Naive thymus-derived CD8-positive, alpha-beta T cell (primary cell): ENCODE measurements around the gene KRT82. TPM values are rescaled to one million over a fixed set of nuclear protein-coding genes. Genes with fewer than 3 reads are reported as not detected.

Experiments used
- ATAC-seq, 2 donors: fragments of 150-1000 bp; cut with Tn5 transposase in 1 of 2; sonication (Bioruptor Pico), chemical (Tn5 transposase) in 1 of 2; 1 replicate in 1 of 2; 2 replicates in 1 of 2; pipeline ENCODE4 v1.10.0; 2021; ENCODE audit warnings: mild to moderate bottlenecking in 2 of 2, moderate library complexity in 2 of 2
- POLR2A ChIA-PET: fragments of 350-600 bp; sonication (Branson Sonifier 250); formaldehyde crosslinking; loops from one replicate; lab custom pipeline; 2021; ENCODE audit warnings: antibody characterized with exemption; lab: Charles Lee
- DNase-seq, 10 donors: peaks; one replicate each; pipeline versions ENCODE4 v3.0.0 to v3.0.0-alpha.2; 2020 to 2022
- H3K27ac Mint-ChIP-seq, 10 donors: one replicate each; pipeline ENCODE4 v1.8.0; 2020 to 2022; ENCODE audit warnings: mild to moderate bottlenecking in 10 of 10, mixed read lengths in 10 of 10, moderate library complexity in 4 of 10, inconsistent platforms in 1 of 10
- H3K27me3 Mint-ChIP-seq, 5 donors: one replicate each; pipeline ENCODE4 v1.8.0; 2021 to 2022; ENCODE audit warnings: mixed read lengths in 5 of 5
- H3K36me3 Mint-ChIP-seq, 3 donors: one replicate each; pipeline ENCODE4 v1.8.0; 2020 to 2022; ENCODE audit warnings: mixed read lengths in 3 of 3, mild to moderate bottlenecking in 2 of 3, inconsistent platforms in 1 of 3
- H3K4me1 Mint-ChIP-seq, 4 donors: one replicate each; pipeline ENCODE4 v1.8.0; 2021 to 2022; ENCODE audit warnings: mixed read lengths in 4 of 4
- H3K4me3 Mint-ChIP-seq, 10 donors: one replicate each; pipeline ENCODE4 v1.8.0; 2020 to 2022; ENCODE audit warnings: mild to moderate bottlenecking in 10 of 10, mixed read lengths in 10 of 10, moderate library complexity in 6 of 10, inconsistent platforms in 1 of 10
- H3K9me3 Mint-ChIP-seq, 9 donors: one replicate each; pipeline ENCODE4 v1.8.0; 2020 to 2022; ENCODE audit warnings: mixed read lengths in 9 of 9, mild to moderate bottlenecking in 3 of 9, inconsistent platforms in 1 of 9, moderate library complexity in 1 of 9
- polyA plus RNA-seq, 3 donors: library from polyadenylated mRNA; unstranded; fragments of 300-500 nt; fragmentation: Illumina TruSeq; gene quantifications; one replicate each; pipeline ENCODE4 v1.2.3, GENCODE V29; 2021
- total RNA-seq, 8 experiments: library from RNA in 2 of 8; stranded (reverse) in 2 of 8; gene quantifications; one replicate each; pipeline ENCODE4 v1.2.3 and lab custom pipeline; 2021 to 2026

Gene KRT82
- total and polyA plus RNA-seq, 5 experiments from 2014 or later = not detected

DNA sequence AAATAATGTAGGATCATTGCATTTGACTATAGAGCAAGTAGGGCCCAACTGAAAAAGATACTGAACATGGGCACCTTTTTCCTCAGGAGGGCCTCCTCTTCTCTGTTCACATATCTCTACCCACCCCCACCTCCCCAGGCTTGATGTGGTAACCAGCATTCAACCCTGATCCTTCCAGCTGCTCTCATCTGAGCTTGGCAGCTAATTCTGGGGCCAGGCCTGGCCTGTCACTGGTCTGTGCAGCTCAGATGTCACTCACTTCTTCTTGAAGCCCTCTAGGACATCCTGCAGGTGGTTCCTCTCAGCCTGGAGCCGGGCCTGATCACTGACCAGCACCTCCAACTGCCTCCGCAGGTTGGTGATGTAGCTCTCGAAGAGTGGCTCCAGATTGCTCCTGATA lies 22.8 kb downstream of the KRT82 start:
- H3K4me3 Mint-ChIP-seq = peak overlapping the region in 5 of 10 donors; percentile 5 to 50 (median 28)

DNA sequence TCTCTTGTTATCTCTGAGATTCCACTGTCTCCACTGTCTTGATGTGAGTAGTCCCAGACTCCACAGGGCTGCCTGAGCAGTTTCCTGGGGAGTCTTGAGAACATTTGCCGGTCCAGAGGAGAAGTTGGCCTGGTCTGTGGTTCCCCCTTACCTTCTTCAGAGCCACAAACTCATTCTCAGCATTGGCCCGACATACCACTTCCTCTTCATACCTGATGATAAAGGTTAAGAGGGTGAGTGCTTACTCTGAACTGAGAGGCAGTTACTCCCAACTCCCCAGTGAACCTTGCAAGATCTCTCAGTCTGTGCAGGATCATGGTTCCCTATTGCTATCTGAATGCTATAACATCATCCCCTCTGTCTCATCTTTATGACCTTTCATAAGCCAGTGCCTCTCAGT lies 23.3 kb downstream of the KRT82 start:
- Mint-ChIP-seq H3K36me3 (no peaks in the 10 kb centered on the region), H3K27me3 (peaks cover 0 to 7% (median 2%) of the 10 kb centered on the region in 5 donors), H3K4me3 (peak overlapping the region in 7 of 10 donors; percentile 5 to 50 (median 22)), H3K27ac (peak overlapping the region in 4 of 10 donors; percentile 13 to 79 (median 24)), H3K9me3 (no peaks in the 10 kb centered on the region), H3K4me1 (peaks cover 12 to 22% (median 17%) of the 10 kb centered on the region in 4 donors)
- peak; percentile 67 to 84 for ATAC-seq
- DNase-seq = peak in 2 of 10 donors; percentile 26 to 28
- POLR2A ChIA-PET = no interaction called here

More for the DNA sequence above, 22.8 kb downstream of the KRT82 start:
- ATAC-seq = peak; percentile 23 to 28
- no peaks in the 10 kb centered on the region for H3K36me3 Mint-ChIP-seq
- POLR2A ChIA-PET = interaction anchor here (0.8 kb wide), 1 partner anchor 9 kb away, joined by 4 read pairs; no protein-coding TSS in a partner anchor
- DNase-seq = no peak
- peaks cover 12 to 22% (median 17%) of the 10 kb centered on the region in 4 donors for H3K4me1 Mint-ChIP-seq
- peak overlapping the region in 1 of 10 donors; percentile 79 for H3K27ac Mint-ChIP-seq
- H3K27me3 Mint-ChIP-seq = peaks cover 0 to 7% (median 2%) of the 10 kb centered on the region in 5 donors
- no peaks in the 10 kb centered on the region for H3K9me3 Mint-ChIP-seq

DNA sequence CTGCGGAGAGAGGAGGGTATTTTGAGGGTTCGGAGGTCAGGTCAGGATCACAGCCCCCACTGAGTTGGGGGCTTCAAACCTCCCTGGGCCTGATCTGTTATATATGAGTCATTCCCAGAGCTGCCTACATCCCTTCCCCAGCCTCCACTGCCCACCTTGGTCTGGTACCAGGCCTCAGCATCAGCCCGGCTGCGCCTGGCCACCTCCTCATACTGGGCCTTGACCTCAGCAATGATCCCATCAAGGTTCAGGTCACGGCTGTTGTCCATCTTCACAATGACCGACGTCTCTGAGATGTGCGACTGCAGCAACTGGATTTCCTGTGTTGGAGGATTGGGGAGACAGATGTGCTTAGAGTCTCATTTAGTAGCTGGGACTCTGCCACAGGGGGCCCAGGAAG lies 24.9 kb downstream of the KRT82 start:
- Mint-ChIP-seq H3K27me3 (peaks cover 4 to 17% (median 11%) of the 10 kb centered on the region in 5 donors), H3K36me3 (no peaks in the 10 kb centered on the region), H3K4me1 (peaks cover 12 to 22% (median 17%) of the 10 kb centered on the region in 4 donors), H3K27ac (peak overlapping the region in 2 of 10 donors; percentile 32 to 74), H3K9me3 (no peaks in the 10 kb centered on the region), H3K4me3 (no peak overlapping the region)
- ATAC-seq = no peak
- no peak for DNase-seq
- POLR2A ChIA-PET = no interaction called here

DNA sequence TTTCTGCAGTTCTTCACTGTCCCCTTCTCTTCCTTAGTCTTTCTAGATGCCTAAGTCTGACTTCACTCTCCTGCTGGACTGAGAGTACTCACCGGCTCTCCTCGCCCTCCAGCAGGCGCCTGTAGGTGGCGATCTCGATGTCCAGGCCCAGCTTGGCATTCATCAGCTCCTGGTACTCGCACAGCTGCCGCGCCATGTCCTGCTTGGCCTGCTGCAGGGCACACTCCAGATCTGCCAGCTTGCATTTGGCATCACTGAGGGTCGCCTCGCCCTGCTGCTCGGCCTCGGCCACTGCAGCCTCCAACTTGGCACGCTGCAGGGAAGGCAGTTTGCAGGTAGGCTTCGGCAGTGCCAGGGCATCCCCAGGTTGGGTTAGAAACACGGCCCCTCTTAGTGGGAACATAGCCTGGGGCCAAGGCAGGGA lies 25.9 kb downstream of the KRT82 start:
- Mint-ChIP-seq H3K27ac (no peak overlapping the region), H3K4me3 (no peak overlapping the region), H3K36me3 (no peaks in the 10 kb centered on the region), H3K27me3 (peaks cover 4 to 18% (median 11%) of the 10 kb centered on the region in 5 donors), H3K4me1 (peaks cover 12 to 22% (median 17%) of the 10 kb centered on the region in 4 donors), H3K9me3 (no peaks in the 10 kb centered on the region)
- no peak for DNase-seq
- POLR2A ChIA-PET = no interaction called here
- ATAC-seq = no peak

DNA sequence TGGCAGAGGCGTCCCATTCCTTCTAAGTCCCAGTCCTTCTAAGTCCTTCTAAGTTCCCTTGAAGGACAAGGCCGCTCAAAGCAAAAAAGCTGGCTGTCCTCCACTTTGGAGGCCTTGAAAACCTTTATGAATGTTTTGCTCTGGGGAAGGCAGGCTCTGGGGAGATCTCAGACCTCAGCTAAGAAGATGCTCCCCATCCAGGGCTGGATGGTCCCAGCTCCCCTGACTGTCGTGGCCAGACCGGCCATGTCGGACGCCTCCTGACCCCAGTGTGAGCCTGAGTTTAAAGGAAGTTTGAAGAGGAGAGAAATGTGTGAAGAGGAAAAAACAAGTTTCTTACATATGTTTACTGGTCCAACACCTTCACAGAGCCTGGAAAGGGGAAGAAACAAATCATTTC lies 26.6 kb downstream of the KRT82 start:
- POLR2A ChIA-PET = no interaction called here
- H3K36me3 Mint-ChIP-seq = no peaks in the 10 kb centered on the region
- peaks cover 4 to 18% (median 11%) of the 10 kb centered on the region in 5 donors for H3K27me3 Mint-ChIP-seq
- H3K4me3 Mint-ChIP-seq = no peak overlapping the region
- H3K27ac Mint-ChIP-seq = no peak overlapping the region
- H3K9me3 Mint-ChIP-seq = no peaks in the 10 kb centered on the region
- peaks cover 12 to 22% (median 17%) of the 10 kb centered on the region in 4 donors for H3K4me1 Mint-ChIP-seq
- ATAC-seq (no peak), DNase-seq (no peak)

DNA sequence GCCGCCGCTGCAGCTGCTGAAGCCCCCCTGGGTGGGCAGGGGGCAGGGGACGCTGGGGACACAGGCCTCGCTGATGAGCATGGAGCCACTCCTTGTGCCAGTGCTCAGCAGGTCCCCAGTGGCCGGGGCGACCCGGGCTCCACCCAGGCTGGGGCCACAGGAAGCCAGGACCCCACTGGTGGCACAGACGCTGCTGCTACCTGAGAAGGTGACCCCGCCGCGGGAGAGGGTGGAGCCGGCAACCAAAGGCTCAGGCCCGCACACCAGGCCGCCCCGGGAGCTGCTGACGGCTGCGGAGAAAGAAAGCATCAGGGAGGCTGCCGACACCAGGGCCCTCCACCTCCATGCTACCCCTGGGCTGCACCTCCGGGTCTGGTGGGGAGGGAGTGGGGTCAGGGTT lies 28.0 kb downstream of the KRT82 start:
- no peaks in the 10 kb centered on the region for H3K36me3 Mint-ChIP-seq
- H3K27ac Mint-ChIP-seq = no peak overlapping the region
- no peak overlapping the region for H3K4me3 Mint-ChIP-seq
- peaks cover 8 to 15% (median 10%) of the 10 kb centered on the region in 4 donors for H3K4me1 Mint-ChIP-seq
- H3K9me3 Mint-ChIP-seq = peaks cover 0 to 7% (median 0%) of the 10 kb centered on the region in 9 donors
- peaks cover 4 to 18% (median 11%) of the 10 kb centered on the region in 5 donors for H3K27me3 Mint-ChIP-seq
- POLR2A ChIA-PET = no interaction called here
- no peak for ATAC-seq
- no peak for DNase-seq

DNA sequence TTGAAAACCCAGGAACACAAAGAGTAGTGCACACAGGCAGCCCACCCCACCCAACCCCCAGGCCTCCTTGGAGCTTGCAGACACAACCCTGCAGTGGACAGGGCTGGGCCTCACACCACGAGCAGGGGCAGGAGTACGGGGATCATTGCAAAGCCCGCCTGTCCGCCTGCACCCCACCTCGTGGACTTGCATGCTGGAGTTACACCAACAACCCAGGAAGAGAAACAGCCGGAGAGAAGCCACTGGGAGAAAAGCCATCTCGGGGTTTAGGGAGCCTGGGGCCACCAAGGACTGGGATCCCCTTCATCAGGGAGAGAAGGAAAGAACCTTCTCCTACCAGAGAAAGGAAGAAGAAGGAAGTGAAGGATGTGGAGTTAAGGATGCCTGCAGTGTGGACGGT lies 28.9 kb downstream of the KRT82 start:
- ATAC-seq = no peak
- H3K36me3 Mint-ChIP-seq = no peaks in the 10 kb centered on the region
- H3K4me3 Mint-ChIP-seq = no peak overlapping the region

DNA sequence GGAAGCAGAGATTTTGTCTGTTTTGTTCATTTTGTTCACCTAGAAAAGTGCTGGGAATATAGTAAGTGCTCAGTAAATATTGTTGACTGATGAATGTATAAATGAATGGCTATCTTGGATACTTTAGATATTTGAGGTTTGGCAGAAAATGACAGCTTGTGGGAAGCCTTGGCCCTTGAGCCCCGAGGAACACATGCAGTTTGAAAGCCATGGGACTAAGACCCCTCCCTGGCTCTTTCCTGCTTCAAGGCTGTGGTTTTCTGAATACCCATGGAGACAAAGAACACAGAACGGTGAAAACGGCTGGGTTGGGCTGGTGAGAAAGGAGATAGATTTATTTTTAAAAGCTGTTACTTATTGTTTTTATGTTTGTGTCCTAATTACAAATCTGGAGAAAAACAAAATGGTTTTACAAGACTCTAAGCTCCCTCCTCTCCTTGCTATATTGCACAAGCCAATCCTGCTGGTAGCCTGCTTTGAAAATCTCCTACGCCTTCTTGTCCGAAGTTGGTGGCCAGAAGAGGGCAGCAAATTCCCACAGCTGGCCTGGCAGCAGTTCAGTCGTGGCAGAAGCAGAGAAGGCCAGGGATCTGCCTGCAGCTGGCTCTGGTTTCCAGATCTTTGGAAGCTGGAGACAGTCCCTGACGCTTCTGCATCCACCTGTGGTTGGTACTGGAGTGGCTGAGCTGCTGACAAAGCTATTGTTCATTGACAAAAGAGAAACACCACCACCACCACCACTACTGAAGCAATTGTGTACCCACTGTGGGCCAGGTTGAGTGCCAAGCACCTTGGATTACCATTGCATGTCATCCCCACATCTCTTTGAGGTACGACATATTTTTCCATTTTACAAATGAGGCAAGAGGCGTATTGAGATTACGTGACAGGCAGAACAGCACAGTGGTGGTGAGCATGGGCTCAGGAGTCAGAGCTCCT lies 33.6 kb downstream of the KRT82 start:
- POLR2A ChIA-PET = no interaction called here
- peaks cover 0 to 7% (median 0%) of the 10 kb centered on the region in 9 donors for H3K9me3 Mint-ChIP-seq
- DNase-seq (peak; percentile 21 to 76 (median 48)), ATAC-seq (peak; percentile 50 to 52)
- no peak overlapping the region for H3K4me3 Mint-ChIP-seq
- no peaks in the 10 kb centered on the region for H3K4me1 Mint-ChIP-seq
- H3K36me3 Mint-ChIP-seq = no peaks in the 10 kb centered on the region
- peaks cover 2 to 43% (median 12%) of the 10 kb centered on the region in 5 donors for H3K27me3 Mint-ChIP-seq
- H3K27ac Mint-ChIP-seq = no peak overlapping the region

More for the DNA sequence above, 28.9 kb downstream of the KRT82 start:
- H3K4me1 Mint-ChIP-seq = peaks cover under 1 to 7% (median 3%) of the 10 kb centered on the region in 4 donors
- DNase-seq = no peak
- no peak overlapping the region for H3K27ac Mint-ChIP-seq
- H3K9me3 Mint-ChIP-seq = peaks cover 0 to 7% (median 0%) of the 10 kb centered on the region in 9 donors
- POLR2A ChIA-PET = no interaction called here
- H3K27me3 Mint-ChIP-seq = peaks cover 4 to 20% (median 11%) of the 10 kb centered on the region in 5 donors

DNA sequence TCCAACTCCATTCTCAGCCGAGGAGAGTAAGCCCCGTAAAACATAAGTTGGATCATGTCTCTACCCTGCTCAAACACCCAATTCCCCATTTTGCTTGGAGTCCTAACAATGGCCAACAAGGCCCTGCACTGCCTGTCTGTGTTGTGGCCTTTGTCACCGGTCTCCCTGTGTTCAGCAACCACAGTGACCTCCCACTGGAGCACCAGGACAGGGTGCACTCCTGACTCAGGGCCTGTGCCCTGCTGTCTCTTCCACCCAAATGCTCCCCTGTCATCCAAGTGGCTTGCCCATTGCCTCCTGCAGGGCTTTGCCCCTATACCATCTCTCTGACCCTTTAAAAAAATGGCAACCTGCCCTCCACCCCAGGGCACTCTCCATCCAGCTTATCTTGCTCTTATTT lies 34.4 kb downstream of the KRT82 start:
- DNase-seq (no peak), ATAC-seq (no peak)
- no peaks in the 10 kb centered on the region for H3K4me1 Mint-ChIP-seq
- no peaks in the 10 kb centered on the region for H3K36me3 Mint-ChIP-seq
- H3K27me3 Mint-ChIP-seq = peaks cover 0 to 35% (median 9%) of the 10 kb centered on the region in 5 donors
- no peak overlapping the region for H3K4me3 Mint-ChIP-seq
- peaks cover 0 to 7% (median 0%) of the 10 kb centered on the region in 9 donors for H3K9me3 Mint-ChIP-seq
- POLR2A ChIA-PET = no interaction called here
- no peak overlapping the region for H3K27ac Mint-ChIP-seq

DNA sequence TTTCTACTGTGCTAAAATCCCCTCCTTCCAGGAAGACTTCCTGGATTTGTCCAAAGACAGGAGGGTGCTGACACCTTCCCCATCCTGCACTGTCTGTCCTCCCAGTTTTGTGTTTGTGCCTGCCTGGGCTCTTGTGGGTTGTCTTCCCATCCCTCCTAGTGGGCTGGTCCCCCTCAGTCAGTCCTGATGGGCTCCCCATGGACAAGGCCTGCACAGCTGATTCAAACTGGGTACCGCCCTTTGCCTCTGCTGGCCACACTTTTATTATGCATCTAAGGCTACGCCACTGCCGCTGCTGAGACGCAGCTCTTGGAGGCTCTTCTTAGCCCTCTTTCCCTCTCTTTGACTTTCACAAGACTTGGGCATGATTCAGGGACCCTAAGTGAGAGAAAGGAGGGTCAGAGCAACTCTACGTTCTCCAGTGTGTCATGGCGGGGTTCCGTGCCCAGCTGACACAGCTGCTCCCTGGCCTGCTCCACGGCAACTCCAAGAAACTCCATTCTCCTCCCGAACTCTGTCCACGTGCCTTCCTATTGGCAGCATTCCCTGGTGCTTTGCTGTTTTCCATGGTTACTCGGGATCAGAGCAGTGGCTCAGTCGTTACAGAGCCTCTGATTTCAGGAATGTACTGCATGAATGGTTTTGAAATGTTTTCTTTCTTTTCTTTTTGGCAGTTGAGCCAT lies 35.1 kb downstream of the KRT82 start:
- H3K4me3 Mint-ChIP-seq = no peak overlapping the region
- H3K27ac Mint-ChIP-seq = no peak overlapping the region
- DNase-seq = no peak
- peaks cover 0 to 7% (median 0%) of the 10 kb centered on the region in 9 donors for H3K9me3 Mint-ChIP-seq
- no peak for ATAC-seq
- no peaks in the 10 kb centered on the region for H3K36me3 Mint-ChIP-seq
- POLR2A ChIA-PET = no interaction called here
- peaks cover 0 to 29% (median 12%) of the 10 kb centered on the region in 5 donors for H3K27me3 Mint-ChIP-seq
- H3K4me1 Mint-ChIP-seq = no peaks in the 10 kb centered on the region

DNA sequence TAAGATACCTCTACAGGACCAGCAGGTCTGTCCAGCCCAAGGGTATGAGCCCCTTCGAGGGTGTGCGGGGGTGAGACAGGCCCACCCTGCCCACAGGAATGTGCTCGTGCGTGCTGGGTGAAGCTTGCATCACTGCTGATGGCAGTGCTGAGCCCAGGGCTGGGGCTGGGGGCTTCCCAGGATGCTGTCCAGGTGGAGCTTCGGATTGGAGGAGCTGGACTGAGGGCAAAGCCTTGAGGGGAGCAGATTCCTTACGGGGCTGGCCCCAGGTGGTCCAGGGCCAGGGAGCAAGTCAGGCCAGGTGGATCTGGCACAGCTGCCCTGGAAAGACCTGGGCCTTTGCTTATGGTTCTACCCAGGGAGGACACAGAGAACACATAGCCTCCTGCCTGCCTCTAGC lies 36.3 kb downstream of the KRT82 start:
- POLR2A ChIA-PET = no interaction called here
- no peak overlapping the region for H3K27ac Mint-ChIP-seq
- H3K4me1 Mint-ChIP-seq = no peaks in the 10 kb centered on the region
- ATAC-seq = no peak
- peaks cover 0 to 7% (median 0%) of the 10 kb centered on the region in 9 donors for H3K9me3 Mint-ChIP-seq
- H3K4me3 Mint-ChIP-seq = no peak overlapping the region
- DNase-seq = no peak
- H3K27me3 Mint-ChIP-seq = peaks cover 0 to 29% (median 12%) of the 10 kb centered on the region in 5 donors
- H3K36me3 Mint-ChIP-seq = no peaks in the 10 kb centered on the region

DNA sequence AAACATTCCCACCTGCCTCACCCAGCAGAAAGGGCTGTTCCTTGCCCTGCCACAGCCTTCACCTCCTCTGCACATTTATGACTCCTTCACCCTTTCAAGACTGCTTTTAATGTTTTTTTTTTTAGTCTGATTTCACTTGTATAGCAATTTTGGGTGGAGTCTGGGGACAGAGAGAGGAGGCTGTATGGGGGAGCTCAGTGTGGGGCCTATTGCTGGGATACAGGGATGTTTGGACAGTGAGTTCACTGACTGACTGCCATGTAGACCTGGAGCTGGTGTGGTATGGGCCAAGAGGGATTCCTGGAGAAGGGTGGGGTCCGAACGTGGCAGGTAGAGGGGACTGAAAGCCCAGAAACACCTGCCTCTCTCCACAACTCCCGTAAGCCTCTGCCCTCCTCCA lies 36.9 kb downstream of the KRT82 start:
- ATAC-seq (no peak), DNase-seq (no peak)
- Mint-ChIP-seq H3K4me3 (no peak overlapping the region), H3K9me3 (peaks cover 0 to 6% (median 0%) of the 10 kb centered on the region in 9 donors), H3K27me3 (peaks cover 0 to 34% (median 12%) of the 10 kb centered on the region in 5 donors), H3K27ac (peak overlapping the region in 1 of 10 donors; percentile 22), H3K36me3 (no peaks in the 10 kb centered on the region), H3K4me1 (no peaks in the 10 kb centered on the region)
- POLR2A ChIA-PET = no interaction called here
